HepG2 (cell line): ENCODE data around the gene ZNF735. TPM values are rescaled to one million over a fixed set of nuclear protein-coding genes. Genes with fewer than 3 reads are reported as not detected.

ENCODE experiments used
- ATAC-seq: fragments of 200-7000 bp; cut with Tn5 transposase; 3 replicates; pipeline ENCODE4 v1.9.1; 2020; ENCODE audit warnings: mild to moderate bottlenecking, moderate library complexity
- BruUV-seq: library from RNA; stranded (reverse); fragments of 400-500 nt; replicated peaks from 2 replicates; lab custom pipeline; 2021; lab: Mats Ljungman, UMichigan
- CTCF ChIA-PET: fragments of 300-600 bp; formaldehyde crosslinking; extraction: SDS; loops from one replicate; lab custom pipeline; 2021; ENCODE audit warnings: low total read pairs, inconsistent platforms, low intra/inter-chr PET ratio; lab: Yijun Ruan, JAX
- POLR2A ChIA-PET: fragments of 350-600 bp; sonication (Branson Sonifier 250); formaldehyde crosslinking; loops from one replicate; lab custom pipeline; 2020; ENCODE audit warnings: antibody characterized with exemption, inconsistent platforms; lab: Yijun Ruan, JAX
- DNase-seq: peaks from one replicate; pipeline ENCODE4 v3.0.0-alpha.2; 2015; ENCODE audit warnings: low spot score
- FAIRE-seq: peaks from 3 replicates; lab custom pipeline; 2011; peaks lifted over from hg19 to GRCh38; lab: Jason Lieb, UNC
- H2AFZ ChIP-seq: one replicate; pipeline ENCODE4 v1.6.1; 2011; ENCODE audit warnings: low read length, inconsistent platforms
- H3K27ac ChIP-seq: fragments of 300-600 bp; 3 replicates; pipeline ENCODE4 v1.8.0; 2011; ENCODE audit warnings: mixed run types, mild to moderate bottlenecking, mixed read lengths, low read length, inconsistent platforms; ENCODE audit not compliant: insufficient read depth; ENCODE audit errors: extremely low read length
- H3K27me3 ChIP-seq, 2 experiments: fragments of 200-600 bp in 1 of 2; 2 replicates in 1 of 2; 3 replicates in 1 of 2; pipeline versions ENCODE4 v1.6.0 to v1.8.0; 2011; ENCODE audit warnings: low read length in 2 of 2, mild to moderate bottlenecking in 2 of 2, moderate library complexity in 2 of 2, inconsistent platforms in 1 of 2; ENCODE audit not compliant: insufficient read depth in 2 of 2, control insufficient read depth in 1 of 2
- H3K36me3 ChIP-seq, 2 experiments: fragments of 200-600 bp in 1 of 2; replicated peaks in 1 of 2; 2 replicates in 1 of 2; 3 replicates in 1 of 2; pipeline versions ENCODE4 v1.5.1 to v1.8.0; 2011; ENCODE audit warnings: low read length in 2 of 2, inconsistent platforms in 1 of 2; ENCODE audit not compliant: insufficient read depth in 2 of 2, control insufficient read depth in 1 of 2
- H3K4me1 ChIP-seq: 2 replicates; pipeline ENCODE4 v1.5.1; 2012; ENCODE audit warnings: low read length, inconsistent platforms; ENCODE audit not compliant: insufficient read depth
- H3K4me2 ChIP-seq: 2 replicates; pipeline ENCODE4 v1.6.0; 2011; ENCODE audit warnings: low read depth, low read length, inconsistent platforms
- H3K4me3 ChIP-seq, 3 experiments: fragments of 200-600 bp in 1 of 3; sonication (generic), shearing (Covaris generic) in 1 of 3; replicated peaks in 1 of 3; 2 replicates each; pipeline ENCODE4 v1.5.1; 2011 to 2016; ENCODE audit warnings: low read length in 3 of 3, inconsistent platforms in 2 of 3, low read depth in 2 of 3, mild to moderate bottlenecking in 2 of 3, control low read depth in 1 of 3, mixed read lengths in 1 of 3; ENCODE audit not compliant: insufficient read depth in 1 of 3
- H3K79me2 ChIP-seq: one replicate; pipeline ENCODE4 v1.6.1; 2011; ENCODE audit warnings: low read length, inconsistent platforms; ENCODE audit not compliant: insufficient read depth
- H3K9ac ChIP-seq: 2 replicates; pipeline ENCODE4 v1.6.0; 2011; ENCODE audit warnings: mild to moderate bottlenecking, low read depth, low read length, inconsistent platforms; ENCODE audit not compliant: insufficient read depth
- H3K9me3 ChIP-seq: 2 replicates; pipeline ENCODE4 v1.5.1; 2012; ENCODE audit warnings: mild to moderate bottlenecking, low read length
- H4K20me1 ChIP-seq: 2 replicates; pipeline ENCODE4 v1.6.0; 2011; ENCODE audit warnings: inconsistent platforms, mild to moderate bottlenecking, low read length, moderate library complexity; ENCODE audit not compliant: insufficient read depth
- CENPX ChIP-seq: sonication (generic); formaldehyde crosslinking; IDR thresholded peaks from 2 replicates; pipeline ENCODE4 v1.9.0; 2021; ENCODE audit warnings: mild to moderate bottlenecking, missing genetic modification reagents, moderate library complexity
- FOSL2 ChIP-seq: sonication (generic); formaldehyde crosslinking; IDR thresholded peaks from 2 replicates; pipeline ENCODE4 v1.4.0; 2020; ENCODE audit warnings: missing genetic modification reagents
- GZF1 ChIP-seq: sonication (generic); formaldehyde crosslinking; IDR thresholded peaks from 2 replicates; pipeline ENCODE4 v1.5.1; 2020; ENCODE audit warnings: mild to moderate bottlenecking, missing genetic modification reagents
- KIAA2018 ChIP-seq: sonication (generic); formaldehyde crosslinking; IDR thresholded peaks from 2 replicates; pipeline ENCODE4 v1.5.0; 2020; ENCODE audit warnings: mild to moderate bottlenecking, missing genetic modification reagents, borderline replicate concordance
- PATZ1 ChIP-seq: sonication (generic); formaldehyde crosslinking; IDR thresholded peaks from 2 replicates; pipeline ENCODE4 v1.4.0; 2020; ENCODE audit warnings: missing genetic modification reagents
- PCBP1 ChIP-seq: fragments of 200-400 bp; formaldehyde crosslinking; IDR thresholded peaks from 2 replicates; pipeline ENCODE4 v1.6.1; 2017; ENCODE audit warnings: mild to moderate bottlenecking, low read depth, low read length, borderline replicate concordance
- SP2 ChIP-seq: sonication (generic); formaldehyde crosslinking; IDR thresholded peaks from 2 replicates; pipeline ENCODE4 v1.5.1; 2020; ENCODE audit warnings: mild to moderate bottlenecking, missing genetic modification reagents
- TIGD3 ChIP-seq: sonication (generic); formaldehyde crosslinking; IDR thresholded peaks from 2 replicates; pipeline ENCODE4 v1.5.1; 2020; ENCODE audit warnings: mild to moderate bottlenecking, missing genetic modification reagents, borderline replicate concordance
- ZBTB7A ChIP-seq: sonication (generic); formaldehyde crosslinking; IDR thresholded peaks from 2 replicates; pipeline ENCODE4 v1.8.0; 2022; ENCODE audit warnings: mild to moderate bottlenecking, missing genetic modification reagents
- ZNF720 ChIP-seq: sonication (generic); formaldehyde crosslinking; IDR thresholded peaks from 2 replicates; pipeline ENCODE4 v1.4.0; 2020; ENCODE audit warnings: missing genetic modification reagents
- ZNF780A ChIP-seq: sonication (generic); formaldehyde crosslinking; IDR thresholded peaks from 2 replicates; pipeline ENCODE4 v1.8.0; 2022; ENCODE audit warnings: mild to moderate bottlenecking, missing genetic modification reagents, moderate library complexity
- WGBS: methylation state at CpG from one replicate; pipeline ENCODE4 v1.1.6; 2017; ENCODE audit warnings: low lambda C conversion rate; 5-methylcytosine and 5-hydroxymethylcytosine counted together
- in situ Hi-C: cut with HindIII; loops from 2 replicates; pipeline ENCODE4 v1.10.0; 2017; ENCODE audit warnings: low pct_unique_long_range_greater_than_20kb; ENCODE audit not compliant: extremely low pct_ligation_motif_present
- intact Hi-C: fragments of 100-400 bp; cut with micrococcal nuclease; formaldehyde crosslinking; loops from one replicate; pipeline ENCODE4 v1.10.0; 2022; ENCODE audit not compliant: unreplicated experiment
- polyA plus RNA-seq, 8 experiments: library from polyadenylated mRNA; depleted of rRNA in 3 of 8; stranded (reverse) in 7 of 8; unstranded in 1 of 8; fragments of >200 nt; fragmentation: Illumina TruSeq in 4 of 8; extraction: Trizol in 4 of 8; gene quantifications; 2 replicates each; pipeline versions ENCODE4 v1.2.1 to v1.2.3, GENCODE V29; 2011 to 2016; ENCODE audit warnings: low read depth in 4 of 8, missing spikeins in 1 of 8, mixed read lengths in 1 of 8; ENCODE audit not compliant: insufficient read depth in 1 of 8
- total RNA-seq, 5 experiments: library from RNA; depleted of rRNA; stranded (reverse); fragments of >200 nt; fragmentation: Illumina TruSeq; extraction: Trizol; gene quantifications; 2 replicates each; pipeline ENCODE4 v1.2.3, GENCODE V29; 2016; ENCODE audit warnings: low read depth in 1 of 5

Gene ZNF735
- total and polyA plus RNA-seq, 2 of the 13 experiments (the other 11 are each of a cell fraction or from before 2014, with no cell fraction given) = not detected

- ChIA-PET CTCF (no interaction called here), POLR2A (no interaction called here)
- WGBS = no CpG with 5 or more reads among the region's 8 CpGs
- no peaks in the 10 kb centered on the region for H3K27me3 ChIP-seq
- no peak for FAIRE-seq
- no TSS peak for BruUV-seq
- H3K9me3 ChIP-seq = peaks cover 83% of the 10 kb centered on the region
- no peak for ATAC-seq
- H3K36me3 ChIP-seq = no peaks in the 10 kb centered on the region
- intact Hi-C loops = no loop called here
- H3K4me1 ChIP-seq = no peaks in the 10 kb centered on the region
- H4K20me1 ChIP-seq = no peaks in the 10 kb centered on the region
- no peak overlapping the region for H3K9ac ChIP-seq
- H2AFZ ChIP-seq = no peak overlapping the region
- no peak overlapping the region for H3K4me2 ChIP-seq
- DNase-seq = no peak
- no peaks in the 10 kb centered on the region for H3K79me2 ChIP-seq
- H3K27ac ChIP-seq = no peak overlapping the region
- no peak overlapping the region for H3K4me3 ChIP-seq
- in situ Hi-C loops = loop anchor here (25.0 kb wide), 1 partner anchor 420 kb away; no protein-coding TSS in a partner anchor
- TF ChIP-seq PATZ1 (CRISPR knock-in tag) (no peak), SP2 (CRISPR knock-in tag) (no peak), KIAA2018 (no peak), ZNF720 (CRISPR knock-in tag) (no peak), TIGD3 (CRISPR knock-in tag) (no peak), GZF1 (CRISPR knock-in tag) (no peak), ZBTB7A (no peak), ZNF780A (CRISPR knock-in tag) (no peak), PCBP1 (no peak), FOSL2 (no peak), CENPX (CRISPR knock-in tag) (no peak)
Observed at GRCh38 chr7:64192775-64193174, 14.2 kb upstream of the ZNF735 start.
